Right ventricle myocardium inferior (tissue), 1 donor: ENCODE results near the gene ABCB1. TPM values are rescaled to one million over a fixed set of nuclear protein-coding genes. Genes with fewer than 3 reads are reported as not detected.

ENCODE experiments used
- total RNA-seq: library from RNA; stranded (reverse); fragmentation: NEBNext Ultra II Directional; extraction: Animal tissue kit (Norgen Biotek cat#: 25700); gene quantifications from one replicate; pipeline ENCODE4 v1.2.1, GENCODE V29; 2021
- donor health status: DM: no; HTN: yes; CAD: no; lungs with severe emphysema.

ABCB1 gene
- total RNA-seq, 1 donor from 2014 or later, result 4.5 TPM

Other genes with a start within 250 kb of the ABCB1 start
- 4.4 TPM for gene ABCB4, start 125.2 kb downstream of the ABCB1 start, total RNA-seq
- gene RUNDC3B, start 27.5 kb upstream of the ABCB1 start, total RNA-seq, result 1.0 TPM